Measurements from ENCODE around the gene GEN1.

GEN1 gene

DNA sequence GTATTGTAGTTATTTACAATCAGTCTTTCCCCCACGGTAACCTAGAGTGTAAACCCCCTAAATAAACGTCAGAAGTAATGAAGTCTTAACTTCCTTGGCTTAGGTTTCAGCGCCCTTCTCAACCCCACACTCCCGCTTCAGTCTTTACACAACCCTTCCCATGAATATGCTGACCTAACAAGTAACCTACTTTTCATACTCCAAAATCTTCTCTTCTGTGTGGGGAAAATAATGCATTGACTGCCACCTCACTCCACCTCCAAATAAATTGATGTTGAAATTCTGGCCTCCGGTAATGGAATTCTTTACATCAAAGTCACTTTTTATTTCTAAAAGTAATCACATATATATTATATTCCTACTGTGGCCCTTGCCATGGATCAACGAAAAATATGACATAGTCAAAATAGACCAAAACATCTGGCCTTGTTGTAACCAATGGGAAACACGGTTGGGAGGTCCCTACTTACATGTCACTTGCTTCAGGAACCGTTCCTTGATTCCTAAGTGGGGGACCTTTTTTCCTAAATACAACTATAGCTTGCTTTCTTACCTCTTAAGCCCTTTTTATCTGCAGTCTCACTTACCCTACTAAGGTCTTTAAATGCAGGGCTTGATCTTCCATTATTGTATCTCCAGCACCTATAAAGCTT lies 961 bp downstream of the GEN1 start:
- no peak for DNase-seq (ENCODE audit: low read depth)

DNA sequence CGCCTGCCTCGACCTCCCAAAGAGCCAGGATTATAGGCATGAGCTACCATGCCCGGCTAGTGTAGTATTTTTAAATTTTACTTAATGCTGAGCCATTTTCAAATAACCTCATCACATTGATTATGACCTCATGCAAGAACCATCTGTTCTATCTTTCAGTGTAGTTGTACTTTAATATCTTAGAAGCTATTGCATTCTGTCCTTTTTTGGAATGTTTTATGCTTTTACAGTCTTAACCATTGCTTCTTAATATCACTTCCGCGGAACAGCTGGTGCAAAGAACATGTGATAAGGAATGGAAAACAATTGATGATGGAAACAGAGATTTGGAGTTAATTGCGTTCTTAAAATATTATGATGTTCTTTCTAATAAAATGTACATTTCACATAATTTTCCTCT lies 2.7 kb downstream of the GEN1 start:
- DNase-seq (ENCODE audit: low read depth), result no peak

- no peak for DNase-seq (ENCODE audit: low read depth)
Measured at GRCh38 chr2:17757321-17757720, 3.4 kb downstream of the GEN1 start.

- no peak for DNase-seq (ENCODE audit: low read depth)
Measured at GRCh38 chr2:17758118-17758517, 4.2 kb downstream of the GEN1 start.

GRCh38 chr2:17759805-17760204 lies 5.9 kb downstream of the GEN1 start:
- no peak for DNase-seq (ENCODE audit: low read depth)

- no peak for DNase-seq (ENCODE audit: low read depth)
Measured at GRCh38 chr2:17762451-17762850, 8.5 kb downstream of the GEN1 start.

- DNase-seq (ENCODE audit: low read depth), result no peak
Measured at GRCh38 chr2:17763641-17764333, 9.8 kb downstream of the GEN1 start.

GRCh38 chr2:17765398-17765797 lies 11.5 kb downstream of the GEN1 start:
- no peak for DNase-seq (ENCODE audit: low read depth)

- no peak for DNase-seq (ENCODE audit: low read depth)
Measured at GRCh38 chr2:17768894-17769293, 15.0 kb downstream of the GEN1 start.

DNA sequence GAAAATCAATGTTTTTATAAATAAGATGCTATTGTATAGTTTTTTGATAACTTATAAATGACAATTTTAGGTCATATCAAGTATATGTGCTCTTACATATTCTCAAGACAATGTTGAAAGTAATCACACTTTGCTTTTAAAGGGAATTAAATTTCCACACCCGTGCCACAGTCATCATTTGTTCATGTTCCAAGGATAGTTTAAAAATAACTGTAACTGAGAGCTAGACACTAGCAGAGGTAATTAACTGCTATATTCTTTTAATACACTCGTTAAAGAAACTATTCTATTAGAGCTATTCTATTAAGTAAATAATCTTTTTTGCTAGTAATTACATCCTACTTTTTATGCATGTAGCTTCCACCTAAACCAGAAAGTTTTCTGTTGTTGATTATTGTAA lies 18.0 kb downstream of the GEN1 start:
- no peak for DNase-seq (ENCODE audit: low read depth)

- DNase-seq (ENCODE audit: low read depth), result no peak
Measured at GRCh38 chr2:17772532-17772931, 18.6 kb downstream of the GEN1 start.

DNA sequence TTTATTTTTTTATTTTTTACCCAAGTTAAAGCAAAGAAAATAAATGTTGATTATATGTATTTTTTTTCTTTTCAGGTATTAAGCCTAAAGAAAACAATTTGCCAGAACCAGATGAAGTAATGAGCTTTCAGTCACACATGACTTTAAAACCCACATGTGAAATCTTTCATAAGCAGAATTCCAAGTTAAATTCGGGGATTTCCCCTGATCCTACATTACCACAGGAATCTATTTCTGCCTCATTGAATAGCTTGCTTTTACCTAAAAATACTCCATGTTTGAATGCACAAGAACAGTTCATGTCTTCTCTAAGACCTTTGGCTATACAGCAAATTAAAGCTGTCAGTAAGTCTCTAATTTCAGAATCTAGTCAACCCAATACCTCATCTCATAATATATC lies 26.6 kb downstream of the GEN1 start:
- no peak for DNase-seq (ENCODE audit: low read depth)

- DNase-seq (ENCODE audit: low read depth), result no peak
Measured at GRCh38 chr2:17781482-17781881, 27.5 kb downstream of the GEN1 start.

- DNase-seq (ENCODE audit: low read depth), result no peak
Measured at GRCh38 chr2:17786727-17787126, 32.8 kb downstream of the GEN1 start.

GRCh38 chr2:17788773-17789172 lies 34.8 kb downstream of the GEN1 start:
- no peak for DNase-seq (ENCODE audit: low read depth)

DNA sequence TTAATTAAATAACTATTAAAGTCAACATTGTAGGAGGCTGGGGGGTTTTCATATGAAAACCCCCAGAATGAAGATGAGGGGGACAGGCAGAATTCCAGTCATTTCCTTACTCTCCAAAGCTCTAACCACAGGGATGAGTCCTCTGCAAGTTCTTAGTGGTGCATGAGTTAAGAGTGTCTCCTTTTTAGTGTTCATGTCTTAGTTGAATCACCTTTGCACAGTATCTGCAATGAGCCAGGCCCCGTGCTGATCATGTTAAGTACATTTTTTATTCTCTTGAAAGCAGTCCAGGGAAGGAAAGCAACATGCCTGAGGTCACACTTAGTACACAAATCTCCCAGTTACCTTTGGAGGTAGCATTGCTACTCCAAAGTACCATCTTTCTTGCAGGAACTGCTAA lies 36.6 kb downstream of the GEN1 start:
- no peak for DNase-seq (ENCODE audit: low read depth)

DNA sequence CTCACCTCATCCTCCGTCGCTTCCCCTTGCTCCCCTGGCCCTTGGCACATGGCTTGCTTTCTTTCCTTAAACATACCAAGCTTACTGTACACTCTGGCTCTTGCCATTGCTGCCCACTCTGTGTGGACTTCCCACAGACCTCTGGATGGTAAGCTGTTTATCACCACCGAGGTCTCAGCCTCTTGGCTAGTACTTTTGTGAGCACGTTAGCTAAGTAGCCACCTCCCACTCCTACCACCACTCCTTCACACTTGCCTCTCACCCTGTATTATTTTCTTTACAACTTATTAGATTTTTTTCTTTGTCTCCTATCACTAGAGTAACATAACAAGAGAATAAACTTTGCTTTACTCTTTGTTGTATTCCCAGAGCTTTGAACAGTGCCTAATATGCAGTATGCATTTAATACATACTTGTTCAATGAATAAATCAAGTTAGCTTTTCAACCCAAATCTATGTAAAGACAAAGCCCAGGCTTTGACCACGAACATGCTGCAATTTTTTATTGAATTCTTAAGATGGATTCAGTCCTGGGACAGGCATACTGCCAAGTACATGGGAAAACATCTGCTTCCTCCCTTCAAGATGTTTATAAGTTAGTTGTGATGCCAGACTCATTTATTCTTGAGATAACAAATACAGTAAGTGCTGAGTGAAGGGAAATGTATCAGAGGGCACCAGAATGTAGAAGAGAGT lies 37.3 kb downstream of the GEN1 start:
- peak; percentile 50 for DNase-seq (ENCODE audit: low read depth)

GRCh38 chr2:17791817-17792130 lies 37.8 kb downstream of the GEN1 start:
- no peak for DNase-seq (ENCODE audit: low read depth)

DNA sequence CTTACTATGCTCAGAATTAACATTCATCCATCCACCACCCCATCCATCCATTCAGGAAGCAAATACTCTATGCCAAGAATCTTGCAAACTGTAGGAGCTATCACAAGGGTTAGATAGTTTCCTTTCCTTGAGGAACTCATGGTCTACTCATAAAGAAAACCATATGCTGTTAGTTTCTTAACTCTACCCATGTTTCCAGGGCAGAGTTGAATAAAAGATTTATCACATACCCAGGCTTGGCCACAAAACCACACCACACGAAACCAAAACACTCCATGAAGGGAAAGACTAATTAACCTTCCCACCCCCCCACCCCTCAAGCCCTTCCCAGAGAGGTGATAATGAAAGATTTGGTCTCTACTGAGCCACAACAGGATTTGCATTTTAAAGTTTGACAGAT lies 38.6 kb downstream of the GEN1 start:
- DNase-seq (ENCODE audit: low read depth), result no peak

GRCh38 chr2:17793296-17793695 lies 39.4 kb downstream of the GEN1 start:
- no peak for DNase-seq (ENCODE audit: low read depth)

DNA sequence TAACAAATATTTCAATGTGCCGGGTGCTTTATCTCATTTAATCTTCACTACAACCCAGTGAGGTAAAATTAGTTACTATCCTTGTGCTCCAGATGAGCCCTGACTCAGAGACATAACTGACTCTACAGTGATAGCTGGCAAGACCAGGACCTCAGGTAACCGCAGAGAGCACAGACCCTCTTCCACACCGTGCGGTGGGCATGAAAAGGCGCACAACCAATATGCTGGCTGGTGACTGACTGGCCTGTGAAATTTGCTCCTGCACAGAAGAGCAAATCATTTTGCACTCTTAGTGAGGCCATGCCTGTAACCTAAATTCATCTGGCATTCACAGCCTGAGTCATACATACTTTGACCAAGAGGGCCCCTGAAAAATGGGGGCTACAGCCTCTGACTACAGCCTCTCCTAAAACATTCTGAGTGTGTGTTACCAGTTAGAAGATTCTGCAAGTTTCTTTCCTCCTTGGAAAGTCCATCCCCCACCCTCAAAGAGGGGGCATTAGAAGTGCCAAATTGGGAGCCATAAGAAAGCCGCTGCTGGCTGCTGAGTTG lies 39.9 kb downstream of the GEN1 start:
- no peak for DNase-seq (ENCODE audit: low read depth)

DNA sequence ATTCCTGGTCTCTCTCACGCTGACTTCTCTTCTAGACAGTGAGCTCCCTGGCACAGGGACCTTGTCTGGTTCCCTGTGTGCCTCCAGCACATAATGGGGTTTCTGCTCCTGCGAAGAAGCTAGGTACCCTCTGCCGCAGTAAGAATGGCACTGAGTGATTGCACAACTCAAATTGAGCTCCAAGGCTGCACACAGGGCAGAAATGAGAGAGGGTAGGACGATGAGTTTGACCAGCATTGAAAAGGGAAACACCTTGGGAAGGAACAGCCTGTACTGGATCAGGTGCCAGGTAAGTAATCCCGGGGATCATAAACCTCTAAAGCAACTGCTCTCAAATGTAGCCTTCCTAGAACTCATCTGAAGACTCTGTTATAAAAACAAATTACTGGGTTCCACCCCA lies 41.4 kb downstream of the GEN1 start:
- no peak for DNase-seq (ENCODE audit: low read depth)

- no peak for DNase-seq (ENCODE audit: low read depth)
Measured at GRCh38 chr2:17798338-17798737, 44.4 kb downstream of the GEN1 start.

All from GM04504 (cell line).